Mesodermal cell (in vitro differentiated cells): Measurements from ENCODE around the gene SEC14L5.

Experiments used
- H3K27ac ChIP-seq: 2 replicates; pipeline ENCODE4 v1.7.0; 2013; ENCODE audit warnings: mild to moderate bottlenecking, low read depth, low read length, moderate library complexity; ENCODE audit not compliant: severe bottlenecking
- H3K36me3 ChIP-seq: 2 replicates; pipeline ENCODE4 v1.7.1; 2013; ENCODE audit warnings: mild to moderate bottlenecking, low read length, moderate library complexity; ENCODE audit not compliant: control insufficient read depth, insufficient read depth
- H3K4me1 ChIP-seq: one replicate; pipeline ENCODE4 v1.7.1; 2013; ENCODE audit warnings: mild to moderate bottlenecking, low read length; ENCODE audit not compliant: insufficient read depth, control insufficient read depth, poor library complexity, severe bottlenecking
- H3K4me3 ChIP-seq: 2 replicates; pipeline ENCODE4 v1.7.0; 2013; ENCODE audit warnings: low read length, control low read depth, mild to moderate bottlenecking; ENCODE audit not compliant: insufficient read depth, poor library complexity, severe bottlenecking; ENCODE audit errors: extremely low read depth
- H3K9me3 ChIP-seq: 2 replicates; pipeline ENCODE4 v1.7.1; 2013; ENCODE audit warnings: mild to moderate bottlenecking, low read length, moderate library complexity; ENCODE audit not compliant: control insufficient read depth
- WGBS, 2 experiments: methylation state at CpG; one replicate each; pipeline ENCODE4 v1.1.5; 2013; ENCODE audit warnings: missing lambda C conversion rate in 2 of 2; ENCODE audit not compliant: insufficient coverage in 2 of 2; 5-methylcytosine and 5-hydroxymethylcytosine counted together

The SEC14L5 gene

DNA sequence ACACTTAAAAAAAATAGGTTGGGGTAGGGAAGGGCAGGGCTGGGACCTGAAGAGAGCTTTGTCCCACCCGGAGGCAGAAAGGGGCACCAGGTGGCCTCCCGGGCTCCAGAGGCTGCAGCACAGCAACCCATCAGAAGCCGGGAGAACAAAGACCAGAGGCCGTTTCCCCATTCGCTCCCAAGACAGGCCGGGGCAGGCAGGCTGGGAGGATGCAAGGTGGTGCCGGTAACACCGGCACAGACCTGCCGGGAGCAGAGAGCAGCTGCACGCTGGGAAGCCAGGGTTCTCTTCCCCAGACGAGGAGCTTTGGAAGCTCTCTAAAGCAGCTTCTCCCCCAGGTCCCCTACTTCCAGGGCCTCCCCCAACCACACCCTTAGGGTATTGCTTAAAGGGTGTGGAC lies 26.7 kb upstream of the SEC14L5 start:
- no peak overlapping the region for H3K4me3 ChIP-seq
- WGBS, 2 experiments = 85 to 89% methylated on average over 10 to 11 of the region's 11 CpGs
- no peaks in the 10 kb centered on the region for H3K36me3 ChIP-seq
- H3K9me3 ChIP-seq = peaks cover 10% of the 10 kb centered on the region
- no peak overlapping the region for H3K27ac ChIP-seq
- H3K4me1 ChIP-seq = peaks cover 3% of the 10 kb centered on the region

DNA sequence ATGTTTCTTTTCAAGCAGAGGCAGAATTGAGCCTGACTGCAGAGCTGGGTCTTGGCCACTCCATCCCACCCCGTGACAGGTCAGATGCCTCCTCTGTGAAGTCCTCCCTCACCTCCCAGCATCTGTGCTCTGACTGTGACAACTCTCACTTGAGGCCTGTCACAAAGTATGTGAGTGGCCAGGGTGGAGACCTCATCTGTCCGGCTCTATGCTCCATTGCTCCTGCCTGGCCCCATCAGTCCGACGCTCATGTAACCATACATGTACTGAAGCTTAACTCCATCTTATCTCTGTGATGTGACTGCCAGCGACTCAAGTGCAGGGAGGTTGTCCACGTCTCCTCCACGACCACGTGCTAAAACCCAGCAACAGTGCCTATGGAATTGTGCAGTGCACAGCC lies 24.7 kb upstream of the SEC14L5 start:
- H3K36me3 ChIP-seq = no peaks in the 10 kb centered on the region
- H3K4me1 ChIP-seq = peaks cover 4% of the 10 kb centered on the region
- 92 to 96% methylated on average over 5 to 7 of the region's 8 CpGs for WGBS, 2 experiments
- no peak overlapping the region for H3K27ac ChIP-seq
- H3K4me3 ChIP-seq = no peak overlapping the region
- H3K9me3 ChIP-seq = no peaks in the 10 kb centered on the region

DNA sequence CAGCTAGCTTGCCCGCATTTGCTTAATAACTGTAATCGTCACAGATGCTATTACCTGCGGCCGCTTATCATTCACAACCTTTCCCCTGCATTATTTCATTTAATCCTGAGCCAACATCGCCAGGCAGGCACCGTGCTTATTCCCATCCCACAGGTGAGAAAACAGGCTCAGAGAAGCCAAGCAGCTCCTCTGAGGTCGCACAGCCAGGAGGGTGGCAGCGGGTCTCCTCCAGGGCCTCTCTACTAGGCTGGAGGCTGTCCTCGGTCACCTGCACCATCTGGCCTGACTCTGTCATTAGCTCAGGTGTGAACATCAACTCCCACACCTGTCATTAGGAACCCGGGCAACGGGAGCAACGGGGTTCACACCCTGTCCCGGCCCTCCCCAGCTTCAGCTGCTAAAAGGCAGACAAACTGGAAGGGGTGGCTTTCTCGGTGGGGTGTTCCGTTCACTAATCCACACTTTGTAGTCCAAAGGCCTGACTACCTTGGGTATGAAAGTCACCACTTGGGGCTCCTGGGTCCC lies 24.2 kb upstream of the SEC14L5 start:
- Histone ChIP-seq H3K9me3 (no peaks in the 10 kb centered on the region), H3K36me3 (no peaks in the 10 kb centered on the region), H3K27ac (no peak overlapping the region), H3K4me3 (no peak overlapping the region), H3K4me1 (peaks cover 4% of the 10 kb centered on the region)
- 93 to 96% methylated on average over 15 of the region's 15 CpGs for WGBS, 2 experiments

DNA sequence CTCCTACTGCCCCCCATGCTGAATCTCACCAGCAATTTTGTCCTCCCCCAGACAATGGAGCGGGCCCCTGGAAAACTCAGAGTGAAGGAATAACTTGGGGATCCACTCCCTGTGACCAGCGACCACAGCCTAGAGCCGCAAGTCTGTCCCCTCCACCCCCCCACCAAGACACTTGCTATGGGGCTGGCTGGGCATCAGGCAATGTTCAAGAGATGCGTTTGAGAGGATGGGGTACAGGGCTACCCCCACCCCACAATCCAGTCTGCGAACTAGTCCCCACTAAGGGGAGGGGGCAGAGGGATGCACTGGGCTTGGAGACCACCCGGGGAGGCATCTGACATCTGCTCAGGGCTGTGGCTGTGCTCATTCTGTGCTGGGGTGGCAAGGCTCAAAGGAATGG lies 23.5 kb upstream of the SEC14L5 start:
- Histone ChIP-seq H3K9me3 (no peaks in the 10 kb centered on the region), H3K36me3 (no peaks in the 10 kb centered on the region), H3K4me1 (peaks cover 4% of the 10 kb centered on the region), H3K4me3 (no peak overlapping the region), H3K27ac (no peak overlapping the region)
- 92% methylated on average over 1 of the region's 6 CpGs; no CpG with 5 or more reads in 1 of the 2 experiments for WGBS, 2 experiments

DNA sequence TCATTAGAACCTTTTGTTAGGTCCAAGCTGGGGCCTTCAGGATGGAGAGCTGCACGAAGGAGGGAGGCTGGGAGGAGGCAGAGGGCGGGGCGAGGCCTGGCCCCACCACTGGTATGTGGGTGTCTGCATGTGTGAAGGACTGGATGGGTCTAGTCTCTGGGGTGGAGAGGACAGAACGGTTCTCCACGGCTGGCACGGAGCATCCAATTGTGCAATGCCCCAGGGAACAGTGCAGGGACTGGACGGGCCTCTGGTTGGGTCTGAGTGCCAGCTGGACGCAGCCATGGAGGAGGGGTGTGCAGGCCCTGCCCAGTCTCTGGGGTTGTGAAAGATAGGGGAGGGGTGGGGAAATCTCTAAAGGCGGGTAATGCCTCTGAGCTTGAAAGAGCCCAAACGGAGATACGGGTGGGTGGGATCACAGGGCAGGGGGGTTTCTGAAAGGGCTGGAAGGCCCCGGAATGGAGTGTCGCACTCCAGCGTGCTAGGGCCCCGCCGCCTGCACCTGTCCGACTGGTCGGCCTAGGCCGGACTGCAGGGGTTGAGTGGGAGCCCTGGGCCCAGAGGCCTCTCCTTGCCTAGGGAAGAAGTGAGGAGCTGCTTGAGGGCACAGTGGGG lies 22.8 kb upstream of the SEC14L5 start:
- Histone ChIP-seq H3K4me1 (peaks cover 4% of the 10 kb centered on the region), H3K9me3 (no peaks in the 10 kb centered on the region), H3K36me3 (no peaks in the 10 kb centered on the region), H3K4me3 (peak overlapping the region; percentile 47), H3K27ac (no peak overlapping the region)
- 88 to 94% methylated on average over 17 of the region's 19 CpGs for WGBS, 2 experiments

DNA sequence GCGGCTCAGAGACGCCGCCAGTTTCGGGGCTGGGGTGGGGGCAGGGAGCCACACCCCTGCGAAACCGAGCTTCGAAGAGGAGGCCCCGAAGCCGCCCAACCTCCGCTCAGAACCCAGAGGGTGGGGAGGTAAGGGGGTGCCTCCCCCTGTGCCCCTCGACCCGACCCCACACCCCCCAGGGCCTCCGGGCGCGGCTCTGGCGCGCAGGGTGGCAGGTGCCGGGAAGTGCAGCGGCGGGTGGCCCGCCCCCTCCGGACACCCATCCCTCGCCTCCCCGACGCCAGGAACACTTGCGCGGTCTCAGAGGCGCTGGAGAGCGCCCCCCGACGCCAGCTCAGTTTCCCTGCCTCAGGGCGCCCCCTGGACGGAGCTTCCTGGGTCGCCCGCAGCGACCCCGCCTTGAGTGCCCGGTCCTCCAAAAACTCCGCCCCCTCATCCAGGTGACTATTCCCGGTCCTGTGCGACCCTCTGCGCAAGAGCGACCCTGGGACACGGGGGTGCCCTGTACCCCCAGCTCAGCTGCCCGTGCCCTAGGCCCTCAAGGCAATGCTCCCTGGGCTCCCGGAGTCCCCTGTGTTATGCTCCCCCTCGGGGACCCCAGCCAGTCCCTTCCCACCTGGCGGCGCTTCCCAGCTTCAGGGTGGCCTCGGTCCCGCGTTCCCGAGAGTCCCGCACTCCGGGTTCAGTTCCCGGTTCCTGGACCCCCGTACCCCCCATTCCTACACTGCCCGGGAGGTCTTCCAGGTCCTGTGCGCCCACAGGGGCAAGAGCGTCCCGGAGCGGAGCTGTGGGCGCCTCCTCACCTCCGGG lies 21.7 kb upstream of the SEC14L5 start:
- no peaks in the 10 kb centered on the region for H3K36me3 ChIP-seq
- H3K4me1 ChIP-seq = peaks cover 4% of the 10 kb centered on the region
- WGBS, 2 experiments = 1 to 4% methylated on average over 24 to 47 of the region's 64 CpGs
- H3K4me3 ChIP-seq = peak overlapping the region; percentile 47
- H3K27ac ChIP-seq = no peak overlapping the region
- no peaks in the 10 kb centered on the region for H3K9me3 ChIP-seq

DNA sequence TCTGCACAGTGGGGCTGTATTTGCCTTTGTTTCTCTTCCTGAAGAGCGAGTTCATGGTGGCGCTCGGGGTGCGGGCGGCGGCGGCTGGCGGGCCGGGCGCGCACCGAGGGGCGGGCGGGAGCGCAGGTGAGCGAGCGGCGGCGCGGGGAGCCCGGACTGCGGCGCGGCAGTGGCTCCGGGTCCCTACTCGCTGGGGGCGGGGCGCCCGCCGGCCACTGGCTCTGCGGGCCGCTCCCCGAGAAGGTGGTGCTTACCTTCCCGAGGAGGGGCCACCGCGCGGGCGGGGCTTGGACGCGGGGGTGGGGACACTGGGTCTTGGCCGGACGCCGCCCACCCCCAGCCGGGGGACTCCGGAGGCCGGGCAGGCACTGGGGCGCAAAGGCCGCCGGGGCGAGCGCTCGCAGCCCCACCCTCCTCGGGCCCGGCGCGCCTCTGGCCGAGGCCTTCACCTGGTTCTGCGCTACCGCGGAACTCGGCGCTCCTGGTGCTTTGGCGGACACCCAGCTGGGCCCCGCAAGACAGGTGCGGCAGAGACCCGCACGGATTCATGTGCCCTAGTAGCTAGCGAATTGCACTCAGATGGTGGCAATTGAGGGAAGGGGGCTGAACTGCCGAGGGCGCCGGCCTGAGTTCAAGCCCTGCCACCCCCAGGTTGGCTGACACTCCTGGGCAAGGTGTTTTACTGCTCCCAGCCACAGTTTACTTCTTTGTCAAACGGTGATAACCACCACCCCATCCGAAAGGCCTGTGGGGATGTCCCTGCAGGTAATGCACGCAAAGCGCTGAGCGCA lies 20.9 kb upstream of the SEC14L5 start, which contains the start of gene PPL:
TSS of gene PPL (minus strand) at position 158 of the 791 bp plus-strand sequence. CDS start at position 55, 103 bp downstream.
- Histone ChIP-seq H3K36me3 (no peaks in the 10 kb centered on the region), H3K9me3 (no peaks in the 10 kb centered on the region), H3K4me1 (peaks cover 4% of the 10 kb centered on the region), H3K27ac (no peak within 1 kb of the TSS), H3K4me3 (peak within 1 kb of the TSS; percentile 47)
- 9 to 10% methylated on average over 71 to 72 of the region's 76 CpGs for WGBS, 2 experiments

DNA sequence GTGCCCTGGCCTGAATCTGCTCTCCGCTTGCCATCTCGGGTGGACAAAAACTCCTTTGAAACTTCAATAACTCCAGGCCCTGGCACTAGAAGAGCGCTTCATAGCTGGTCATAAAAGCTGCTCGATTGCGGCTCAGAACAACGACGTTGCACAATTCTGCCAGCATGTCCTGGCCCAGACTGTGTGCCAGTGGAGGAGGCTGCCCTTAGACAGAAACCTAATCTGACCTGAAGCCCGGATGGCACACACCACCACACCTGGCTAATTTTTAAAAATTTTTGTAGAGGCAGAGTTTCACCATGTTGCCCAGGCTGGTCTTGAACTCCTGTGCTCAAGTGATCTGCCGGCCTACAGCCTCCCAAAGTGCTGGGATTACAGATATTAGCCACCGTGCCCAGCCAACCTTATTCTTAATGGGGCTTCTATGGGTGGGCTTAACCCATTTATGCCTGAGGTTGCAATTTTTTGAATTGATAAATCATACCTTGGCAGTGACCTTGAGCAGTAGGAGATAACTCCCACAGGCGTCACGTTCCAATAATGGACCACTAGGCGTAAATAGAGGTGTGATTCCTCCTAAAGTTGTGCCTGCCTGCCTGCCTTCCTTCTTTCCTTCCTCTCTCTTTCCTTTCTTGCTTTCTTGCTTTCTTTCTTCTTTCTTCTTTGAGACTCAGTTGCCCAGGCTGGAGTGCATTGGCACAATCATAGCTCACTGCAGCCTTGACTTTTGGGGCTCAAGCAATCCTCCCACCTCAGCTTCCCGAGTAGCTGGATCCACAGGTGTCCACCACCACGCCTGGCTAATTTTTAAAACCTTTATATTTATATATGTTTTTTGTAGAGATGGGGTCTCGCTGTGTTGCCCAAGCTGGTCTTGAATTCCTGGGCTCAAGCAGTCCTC lies 20.1 kb upstream of the SEC14L5 start:
- Histone ChIP-seq H3K4me3 (no peak overlapping the region), H3K36me3 (no peaks in the 10 kb centered on the region), H3K4me1 (peaks cover 12% of the 10 kb centered on the region), H3K9me3 (no peaks in the 10 kb centered on the region), H3K27ac (no peak overlapping the region)
- WGBS, 2 experiments = 94 to 95% methylated on average over 12 of the region's 16 CpGs

DNA sequence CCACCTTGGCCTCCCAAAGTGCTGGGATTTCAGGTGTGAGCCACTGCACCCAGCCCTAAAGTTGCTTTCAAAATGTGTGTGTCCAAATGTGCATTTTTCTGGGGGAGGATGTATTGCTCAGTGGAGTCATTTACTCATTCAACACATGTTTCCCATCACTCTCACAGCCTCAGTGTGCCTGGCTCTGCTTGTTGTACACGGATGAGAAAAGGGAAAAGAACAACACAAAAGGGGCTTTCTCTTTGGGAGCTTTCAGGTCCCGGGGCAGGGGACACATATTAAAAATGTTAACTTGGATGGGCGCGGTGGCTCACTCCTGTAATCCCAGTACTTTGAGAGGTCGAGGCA lies 19.5 kb upstream of the SEC14L5 start:
- WGBS, 2 experiments = 96 to 99% methylated on average over 4 to 5 of the region's 5 CpGs

DNA sequence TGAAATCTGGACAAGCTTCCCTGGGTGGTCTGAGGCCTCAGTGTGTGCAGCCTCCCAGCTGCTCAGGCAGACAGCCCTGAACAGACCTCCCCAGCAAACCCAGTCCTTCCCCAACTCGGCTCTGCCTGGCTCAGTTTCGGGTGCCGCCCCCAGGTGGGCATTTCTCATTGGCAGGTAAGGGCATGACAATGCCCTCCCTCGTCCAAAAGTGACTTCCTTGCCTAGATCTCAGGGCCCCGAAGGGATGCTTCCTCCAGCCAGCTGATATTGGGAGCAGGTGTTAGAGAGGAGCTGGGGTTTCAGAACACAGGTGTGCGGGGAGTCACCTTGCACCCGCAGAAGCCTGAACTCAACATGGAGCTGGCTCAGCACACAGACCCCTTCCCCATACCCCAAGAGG lies 17.4 kb upstream of the SEC14L5 start:
- Histone ChIP-seq H3K9me3 (no peaks in the 10 kb centered on the region), H3K4me3 (no peak overlapping the region), H3K27ac (no peak overlapping the region), H3K36me3 (no peaks in the 10 kb centered on the region), H3K4me1 (peaks cover 32% of the 10 kb centered on the region)
- 47 to 91% methylated on average over 4 to 5 of the region's 7 CpGs for WGBS, 2 experiments

More for the DNA sequence above, 19.5 kb upstream of the SEC14L5 start:
- Histone ChIP-seq H3K27ac (no peak overlapping the region), H3K4me3 (no peak overlapping the region), H3K36me3 (no peaks in the 10 kb centered on the region), H3K9me3 (no peaks in the 10 kb centered on the region), H3K4me1 (peaks cover 15% of the 10 kb centered on the region)
